Mesenchymal stem cell (in vitro differentiated cells and primary cell): Measurements from ENCODE around the gene LCORL.

Experiments used
- DNase-seq: peaks from one replicate; pipeline ENCODE4 v3.0.0-alpha.2; 2013
- H2AFZ ChIP-seq: one replicate; pipeline ENCODE4 v1.6.1; 2013; ENCODE audit warnings: low read depth, mild to moderate bottlenecking, control low read depth, inconsistent platforms, low read length, moderate library complexity
- H2AK5ac ChIP-seq: 2 replicates; pipeline ENCODE4 v1.6.1; 2013; ENCODE audit warnings: low read length, moderate library complexity, mild to moderate bottlenecking, inconsistent platforms; ENCODE audit not compliant: severe bottlenecking
- H2BK120ac ChIP-seq: one replicate; pipeline ENCODE4 v1.6.1; 2013; ENCODE audit warnings: low read depth, mild to moderate bottlenecking, inconsistent platforms, low read length, moderate library complexity
- H2BK12ac ChIP-seq, 2 experiments: one replicate each; pipeline ENCODE4 v1.6.1; 2013; ENCODE audit warnings: inconsistent platforms in 2 of 2, low read length in 2 of 2, mild to moderate bottlenecking in 2 of 2, moderate library complexity in 2 of 2, control low read depth in 1 of 2
- H2BK15ac ChIP-seq: one replicate; pipeline ENCODE4 v1.6.1; 2013; ENCODE audit warnings: mild to moderate bottlenecking, low read depth, inconsistent platforms; ENCODE audit not compliant: poor library complexity, severe bottlenecking
- H2BK5ac ChIP-seq: 2 replicates; pipeline ENCODE4 v1.6.1; 2013; ENCODE audit warnings: low read depth, mild to moderate bottlenecking, low read length, control low read depth, inconsistent platforms; ENCODE audit not compliant: poor library complexity, severe bottlenecking
- H3K14ac ChIP-seq, 2 experiments: one replicate each; pipeline ENCODE4 v1.6.1; 2013; ENCODE audit warnings: inconsistent platforms in 2 of 2, low read length in 2 of 2, control low read depth in 1 of 2, mild to moderate bottlenecking in 1 of 2, moderate library complexity in 1 of 2
- H3K18ac ChIP-seq, 2 experiments: one replicate each; pipeline ENCODE4 v1.6.1; 2013; ENCODE audit warnings: inconsistent platforms in 2 of 2, low read length in 2 of 2, control low read depth in 1 of 2, low read depth in 1 of 2, mild to moderate bottlenecking in 1 of 2
- H3K23ac ChIP-seq, 2 experiments: one replicate each; pipeline ENCODE4 v1.6.1; 2013; ENCODE audit warnings: inconsistent platforms in 2 of 2, low read length in 2 of 2, mild to moderate bottlenecking in 2 of 2, moderate library complexity in 2 of 2, control low read depth in 1 of 2
- H3K27ac ChIP-seq: 2 replicates; pipeline ENCODE4 v1.5.1; 2013; ENCODE audit warnings: mild to moderate bottlenecking, moderate library complexity, low read length, control low read depth, inconsistent platforms; ENCODE audit not compliant: poor library complexity, severe bottlenecking
- H3K27me3 ChIP-seq, 2 experiments: 2 replicates each; pipeline versions ENCODE4 v1.6.1 to v1.7.0; 2013; ENCODE audit warnings: low read length in 2 of 2, mild to moderate bottlenecking in 2 of 2, moderate library complexity in 2 of 2, control low read depth in 1 of 2, inconsistent platforms in 1 of 2; ENCODE audit not compliant: control insufficient read depth in 1 of 2, insufficient read depth in 1 of 2
- H3K36me3 ChIP-seq, 2 experiments: 2 replicates each; pipeline versions ENCODE4 v1.6.1 to v1.7.0; 2013; ENCODE audit warnings: low read length in 2 of 2, control low read depth in 1 of 2, inconsistent platforms in 1 of 2, low read depth in 1 of 2, mild to moderate bottlenecking in 1 of 2; ENCODE audit not compliant: insufficient read depth in 2 of 2, control insufficient read depth in 1 of 2
- H3K4ac ChIP-seq, 2 experiments: one replicate each; pipeline ENCODE4 v1.6.1; 2013; ENCODE audit warnings: inconsistent platforms in 2 of 2, low read length in 2 of 2, mild to moderate bottlenecking in 2 of 2, moderate library complexity in 2 of 2, control low read depth in 1 of 2, low read depth in 1 of 2
- H3K4me1 ChIP-seq: 2 replicates; pipeline ENCODE4 v1.6.1; 2013; ENCODE audit warnings: low read depth, low read length, control low read depth; ENCODE audit not compliant: control insufficient read depth, insufficient read depth
- H3K4me2 ChIP-seq: 2 replicates; pipeline ENCODE4 v1.6.1; 2013; ENCODE audit warnings: low read length, mild to moderate bottlenecking, inconsistent platforms; ENCODE audit not compliant: poor library complexity, severe bottlenecking
- H3K4me3 ChIP-seq, 2 experiments: 2 replicates each; pipeline versions ENCODE4 v1.5.1 to v1.7.0; 2013; ENCODE audit warnings: low read length in 2 of 2, mild to moderate bottlenecking in 2 of 2, control low read depth in 1 of 2, low read depth in 1 of 2; ENCODE audit not compliant: insufficient read depth in 1 of 2
- H3K79me1 ChIP-seq: replicated peaks from 2 replicates; pipeline ENCODE4 v1.6.1; 2013; ENCODE audit warnings: mild to moderate bottlenecking, control low read depth, low read length, inconsistent platforms; ENCODE audit not compliant: poor library complexity, severe bottlenecking
- H3K9ac ChIP-seq: 2 replicates; pipeline ENCODE4 v1.7.0; 2013; ENCODE audit warnings: mild to moderate bottlenecking, low read length, moderate library complexity
- H3K9me3 ChIP-seq: 2 replicates; pipeline ENCODE4 v1.7.0; 2013; ENCODE audit warnings: mild to moderate bottlenecking, low read length; ENCODE audit not compliant: control insufficient read depth
- H4K8ac ChIP-seq: one replicate; pipeline ENCODE4 v1.6.1; 2013; ENCODE audit warnings: inconsistent platforms, mild to moderate bottlenecking, low read length, moderate library complexity
- H4K91ac ChIP-seq: one replicate; pipeline ENCODE4 v1.6.1; 2013; ENCODE audit warnings: mild to moderate bottlenecking, low read length, inconsistent platforms
- whole genome bisulfite sequencing: methylation state at CpG from one replicate; pipeline ENCODE4 v1.1.7; 2013; ENCODE audit warnings: mixed read lengths; 5-methylcytosine and 5-hydroxymethylcytosine counted together

LCORL gene

GRCh38 chr4:17889692-17890091 is 131.9 kb downstream of the LCORL start:
- no peak overlapping the region for H3K9ac ChIP-seq
- no peak overlapping the region for H2BK15ac ChIP-seq
- H3K14ac ChIP-seq, result no peak overlapping the region
- H2BK12ac ChIP-seq, result no peak overlapping the region
- no peak overlapping the region for H3K4me3 ChIP-seq
- no peak overlapping the region for H3K18ac ChIP-seq
- no CpG with 5 or more reads among the region's 1 CpG for WGBS
- peaks cover 3% of the 10 kb centered on the region for H3K79me1 ChIP-seq
- H2AFZ ChIP-seq, result no peak overlapping the region
- peaks cover 0 to under 1% of the 10 kb centered on the region in 2 experiments for H3K36me3 ChIP-seq
- H4K91ac ChIP-seq, result no peak overlapping the region
- H2BK5ac ChIP-seq, result no peak overlapping the region
- no peak overlapping the region for H3K4me2 ChIP-seq
- H2AK5ac ChIP-seq, result no peak overlapping the region
- no peak overlapping the region for H3K27ac ChIP-seq
- no peak for DNase-seq
- H3K4me1 ChIP-seq, result no peaks in the 10 kb centered on the region
- H2BK120ac ChIP-seq, result no peak overlapping the region
- no peaks in the 10 kb centered on the region for H3K9me3 ChIP-seq
- no peak overlapping the region for H3K4ac ChIP-seq
- H3K23ac ChIP-seq, result no peak overlapping the region
- no peak overlapping the region for H4K8ac ChIP-seq
- no peaks in the 10 kb centered on the region for H3K27me3 ChIP-seq

GRCh38 chr4:17884511-17884910 is 137.0 kb downstream of the LCORL start:
- Histone ChIP-seq H2BK5ac (no peak overlapping the region), H3K79me1 (peaks cover 3% of the 10 kb centered on the region), H2BK15ac (no peak overlapping the region), H3K4me2 (no peak overlapping the region), H3K27me3 (no peaks in the 10 kb centered on the region), H3K14ac (no peak overlapping the region), H2BK120ac (no peak overlapping the region), H2AK5ac (no peak overlapping the region), H3K4me3 (no peak overlapping the region), H3K9me3 (no peaks in the 10 kb centered on the region), H4K91ac (no peak overlapping the region), H3K9ac (no peak overlapping the region), H2AFZ (no peak overlapping the region), H3K18ac (no peak overlapping the region), H3K27ac (no peak overlapping the region), H3K23ac (no peak overlapping the region), H3K4me1 (no peaks in the 10 kb centered on the region), H3K36me3 (peaks cover 0 to 6% of the 10 kb centered on the region in 2 experiments), H4K8ac (no peak overlapping the region), H2BK12ac (no peak overlapping the region), H3K4ac (no peak overlapping the region)
- WGBS, result no CpG with 5 or more reads among the region's 2 CpGs
- no peak for DNase-seq

DNA sequence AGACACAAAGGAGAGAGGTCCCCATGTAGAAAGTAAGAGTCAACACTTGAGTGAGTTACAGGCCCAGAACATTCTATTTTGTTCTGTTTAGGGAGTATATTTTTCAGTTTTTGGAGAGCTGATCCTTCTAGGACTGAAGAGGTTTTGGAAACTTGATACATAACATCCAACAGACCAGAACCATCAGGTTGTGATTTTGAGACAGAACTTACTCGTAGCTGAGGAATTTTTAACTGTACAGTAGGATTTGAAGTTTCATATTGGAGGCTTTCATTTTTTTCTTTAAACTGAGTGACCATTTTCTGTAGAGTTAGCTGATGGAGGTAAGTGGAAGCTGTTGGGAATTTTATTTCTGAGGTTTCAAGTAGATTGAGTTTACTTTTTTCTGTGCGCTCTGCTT is 137.5 kb downstream of the LCORL start:
- Histone ChIP-seq H2AFZ (no peak overlapping the region), H3K14ac (no peak overlapping the region), H2BK15ac (no peak overlapping the region), H3K27ac (no peak overlapping the region), H2BK120ac (no peak overlapping the region), H3K27me3 (no peaks in the 10 kb centered on the region), H4K91ac (no peak overlapping the region), H3K9me3 (no peaks in the 10 kb centered on the region), H2BK12ac (no peak overlapping the region), H3K9ac (no peak overlapping the region), H3K79me1 (peaks cover 3% of the 10 kb centered on the region), H3K4me1 (no peaks in the 10 kb centered on the region), H3K18ac (no peak overlapping the region), H2BK5ac (no peak overlapping the region), H3K36me3 (peaks cover 0 to 6% of the 10 kb centered on the region in 2 experiments), H3K23ac (no peak overlapping the region), H3K4me3 (no peak overlapping the region), H4K8ac (no peak overlapping the region), H3K4me2 (no peak overlapping the region), H2AK5ac (no peak overlapping the region), H3K4ac (no peak overlapping the region)
- 100% methylated on average over 1 of the region's 2 CpGs for WGBS
- DNase-seq, result no peak

- Histone ChIP-seq H4K8ac (no peak overlapping the region), H3K4ac (no peak overlapping the region), H2BK15ac (no peak overlapping the region), H3K4me1 (no peaks in the 10 kb centered on the region), H2BK12ac (no peak overlapping the region), H3K4me3 (no peak overlapping the region), H2BK120ac (no peak overlapping the region), H3K79me1 (no peaks in the 10 kb centered on the region), H4K91ac (no peak overlapping the region), H2BK5ac (no peak overlapping the region), H3K23ac (no peak overlapping the region), H3K9me3 (no peaks in the 10 kb centered on the region), H3K27ac (no peak overlapping the region), H3K27me3 (no peaks in the 10 kb centered on the region), H3K18ac (no peak overlapping the region), H3K9ac (no peak overlapping the region), H3K4me2 (no peak overlapping the region), H3K36me3 (peaks cover 0 to 7% of the 10 kb centered on the region in 2 experiments), H2AFZ (no peak overlapping the region), H3K14ac (no peak overlapping the region), H2AK5ac (no peak overlapping the region)
- no peak for DNase-seq
- WGBS, result 91% methylated on average over 3 of the region's 5 CpGs
Measured at GRCh38 chr4:17877661-17878060, 143.9 kb downstream of the LCORL start.
